ENCODE data around the gene KCND1.

Gene KCND1

GRCh38 chrX:48911412-48912182, 60.0 kb downstream of the KCND1 start, which contains the start of gene SLC35A2:
Gene SLC35A2 (minus strand): TSS chrX:48911646. CDS start chrX:48911636, 10 bp downstream.
- DNase-seq (ENCODE audit: low spot score): peak; percentile 66
